ENCODE measurements around the gene QDPR.
"Not testable (repeated sequence)": the region's sequence is repeated elsewhere in the genome, so short reads cannot be mapped to it uniquely, and the experiment has no call there.

The QDPR gene

DNA sequence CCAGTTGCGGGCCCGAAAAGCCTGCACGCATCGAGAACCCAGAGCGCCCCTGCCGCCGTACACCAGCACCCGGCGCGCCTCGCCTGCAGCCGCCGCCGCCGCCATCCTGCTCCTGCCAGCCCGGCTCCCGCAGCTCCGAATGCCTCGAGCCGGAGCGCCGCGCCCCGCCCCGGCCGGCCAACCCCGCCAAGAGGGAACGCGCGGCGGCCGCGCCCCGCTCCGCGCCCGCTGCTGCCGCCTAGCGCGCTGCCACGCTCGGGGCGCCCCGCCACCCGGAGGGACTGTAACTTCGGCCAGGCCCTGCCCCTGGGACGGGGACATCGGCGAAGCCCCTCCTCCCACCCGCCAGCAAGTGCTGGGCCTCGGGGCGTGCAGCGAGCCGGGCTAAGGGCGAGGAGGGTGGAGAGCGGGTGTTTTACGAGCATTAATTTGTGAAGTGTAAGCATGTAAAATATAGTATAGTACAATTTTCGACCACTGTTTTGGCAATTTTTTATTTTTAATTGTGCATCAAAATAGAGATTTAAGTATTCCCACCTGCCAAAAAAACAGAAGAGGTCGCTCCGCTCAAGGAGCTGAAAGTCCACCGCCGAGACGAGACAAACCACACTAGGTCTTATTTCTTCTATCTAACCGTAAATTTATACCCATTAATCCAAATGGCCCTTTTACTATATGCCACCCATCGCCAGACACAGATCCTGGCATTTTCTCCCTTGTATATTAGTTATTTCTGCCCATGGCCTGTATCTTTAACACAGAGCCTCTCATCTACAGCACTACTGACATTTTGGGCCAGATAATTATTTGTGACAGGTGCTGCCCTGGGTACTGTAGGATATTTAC is at the start of gene QDPR:
Gene QDPR, minus strand, starts transcription at position 141 of the 846 bp plus-strand sequence. Its CDS starts 36 bp downstream, at position 105.
- DNase-seq: peak; percentile 60

DNA sequence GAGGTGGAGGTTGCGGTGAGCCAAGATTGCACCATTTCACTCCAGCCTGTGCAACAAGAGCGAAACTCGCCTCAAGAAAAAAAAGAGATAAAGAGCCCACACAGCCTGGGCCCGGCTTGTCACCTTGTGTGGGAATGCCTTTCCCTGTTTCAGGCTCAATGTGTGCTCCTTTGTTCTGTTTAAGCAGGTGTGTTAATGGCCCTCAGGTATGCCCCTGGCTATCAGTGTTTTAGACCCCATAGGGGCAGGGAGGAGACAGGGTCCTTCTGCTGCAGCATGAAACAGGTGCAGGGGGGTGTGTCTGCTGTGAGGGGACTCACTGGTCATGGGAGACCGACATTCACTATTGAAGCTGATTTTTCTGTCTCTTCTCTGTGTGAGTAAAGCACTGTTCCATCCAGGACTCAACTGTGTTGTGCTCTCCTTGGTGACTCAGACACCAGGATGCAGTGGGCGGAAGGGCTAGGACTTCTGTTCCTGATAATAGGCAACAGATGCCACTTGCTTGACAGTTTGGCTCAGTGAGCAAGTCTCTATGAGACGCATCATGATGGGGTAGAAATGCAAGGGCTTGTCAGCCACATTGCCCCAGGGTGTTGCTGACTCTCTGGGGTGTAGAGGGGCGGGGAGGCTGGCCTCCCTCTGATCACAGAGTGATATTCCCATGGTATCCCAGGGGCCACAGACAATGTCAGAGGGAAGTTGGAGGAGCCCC is 49.5 kb upstream of the QDPR start:
- DNase-seq: no peak

DNA sequence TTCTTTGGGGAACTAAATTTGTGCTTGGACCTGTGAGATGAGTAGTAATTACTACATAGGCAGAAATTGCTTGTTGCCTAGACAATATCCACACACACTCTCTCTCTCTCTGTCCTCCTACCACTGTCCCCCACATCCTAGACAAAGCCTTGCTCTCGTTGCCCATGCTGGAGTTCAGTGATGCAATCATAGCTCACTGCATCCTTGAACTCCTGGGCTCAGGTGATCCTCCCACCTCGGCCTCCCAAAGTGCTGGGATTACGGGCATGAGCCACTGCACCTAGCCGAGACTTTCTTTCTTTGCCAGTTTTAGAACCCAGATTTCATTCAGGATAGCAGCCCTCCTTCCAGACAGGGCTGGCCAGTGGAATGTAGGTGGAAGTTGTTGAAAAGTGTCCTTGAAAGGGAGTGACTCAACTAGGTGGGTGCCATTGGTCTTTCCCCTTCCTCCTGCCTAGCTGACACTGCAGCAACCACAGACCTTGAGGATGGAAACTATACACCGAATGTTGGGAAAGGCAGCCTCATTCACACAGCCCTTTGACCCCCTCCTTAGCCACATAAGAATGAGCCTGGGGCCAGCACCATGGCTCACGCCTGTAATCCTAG is 48.3 kb upstream of the QDPR start:
- DNase-seq: no peak

DNA sequence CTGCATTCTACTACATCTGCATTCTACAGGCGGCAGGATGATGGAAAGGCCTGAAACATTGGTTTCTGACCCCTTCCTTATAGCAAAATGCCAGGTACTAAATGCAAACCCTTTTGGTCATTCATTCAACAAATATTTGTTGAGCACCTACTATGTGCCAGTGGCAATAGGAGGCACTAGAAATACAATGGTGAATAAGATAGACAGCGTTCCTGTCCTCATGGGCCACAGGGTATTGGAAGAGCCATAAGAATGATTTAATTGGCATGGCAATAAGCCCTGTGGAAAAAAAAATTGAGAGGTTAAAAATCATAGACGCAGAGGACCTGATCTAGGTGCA is 47.8 kb upstream of the QDPR start:
- no peak for DNase-seq

DNA sequence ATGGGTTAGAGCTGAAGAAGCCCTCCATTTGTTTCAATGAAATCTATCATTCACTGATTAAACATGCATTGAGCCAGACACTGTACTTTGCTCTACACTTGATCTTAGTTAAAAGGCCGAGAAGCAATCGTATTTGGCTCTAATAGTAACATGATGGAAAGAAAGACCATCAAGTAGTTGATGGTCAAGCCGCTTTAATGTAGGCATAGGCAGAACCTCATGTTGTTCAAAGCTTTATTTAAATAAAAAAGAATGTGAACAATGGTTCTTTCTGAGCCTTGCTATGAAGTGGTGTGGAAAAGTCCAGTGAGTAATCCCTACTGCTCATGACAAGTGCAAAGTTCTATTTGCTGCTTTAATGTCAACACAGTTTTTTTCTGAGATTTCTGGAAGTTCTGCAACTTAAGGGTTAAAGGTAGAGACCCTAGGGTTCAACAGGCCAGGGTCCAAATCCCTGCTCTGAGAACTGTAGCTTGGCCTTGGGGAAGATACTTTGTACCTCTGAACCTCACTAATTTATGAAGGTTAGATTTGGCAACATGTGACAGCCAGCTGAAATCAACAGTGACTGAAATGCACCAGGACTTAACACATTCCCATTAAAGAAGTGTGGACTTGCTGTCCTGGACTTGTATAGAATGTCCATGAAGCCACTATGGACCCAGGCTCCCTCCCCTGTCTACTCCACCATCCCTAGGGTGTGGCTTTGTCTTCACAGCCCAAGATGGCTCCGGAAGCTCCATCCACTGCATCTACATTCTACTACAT is 47.2 kb upstream of the QDPR start:
- DNase-seq: no peak

DNA sequence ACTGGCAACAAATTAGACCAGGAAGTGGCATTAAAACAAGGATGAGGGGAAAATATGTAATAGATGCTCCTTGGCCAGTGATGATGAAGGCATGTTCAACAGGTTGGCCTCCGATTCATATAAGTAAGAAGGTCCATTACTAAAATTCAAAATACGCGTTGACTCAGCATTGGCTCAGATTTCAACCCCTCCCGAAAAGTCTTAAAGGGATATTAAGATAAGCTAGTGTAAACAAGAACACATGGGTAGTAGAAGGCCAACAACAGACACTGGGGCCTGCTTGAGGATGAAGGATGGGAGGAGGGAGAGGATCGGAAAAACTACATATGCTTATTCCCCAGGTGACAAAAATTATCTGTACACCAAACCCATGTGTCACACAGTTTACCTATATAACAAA is 46.0 kb upstream of the QDPR start:
- no peak for DNase-seq

DNA sequence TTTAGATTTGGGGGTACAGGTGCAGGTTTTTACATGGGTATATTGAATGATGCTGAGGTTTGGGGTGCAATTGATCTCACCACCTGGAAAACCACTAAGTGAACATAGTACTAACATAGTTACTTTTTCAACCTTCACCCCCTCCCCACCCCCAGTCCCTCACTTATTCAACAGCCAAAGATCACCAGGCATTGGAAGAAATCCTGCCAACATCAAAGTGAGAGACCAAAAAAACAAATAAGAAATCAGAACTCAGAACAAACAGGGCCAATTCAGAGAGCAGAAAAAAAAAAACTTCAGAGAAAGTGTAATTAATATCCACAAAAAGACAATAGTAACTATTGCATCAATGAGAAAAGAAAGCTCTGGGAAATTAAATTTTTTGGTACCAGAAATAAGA is 44.6 kb upstream of the QDPR start:
- DNase-seq: no peak

DNA sequence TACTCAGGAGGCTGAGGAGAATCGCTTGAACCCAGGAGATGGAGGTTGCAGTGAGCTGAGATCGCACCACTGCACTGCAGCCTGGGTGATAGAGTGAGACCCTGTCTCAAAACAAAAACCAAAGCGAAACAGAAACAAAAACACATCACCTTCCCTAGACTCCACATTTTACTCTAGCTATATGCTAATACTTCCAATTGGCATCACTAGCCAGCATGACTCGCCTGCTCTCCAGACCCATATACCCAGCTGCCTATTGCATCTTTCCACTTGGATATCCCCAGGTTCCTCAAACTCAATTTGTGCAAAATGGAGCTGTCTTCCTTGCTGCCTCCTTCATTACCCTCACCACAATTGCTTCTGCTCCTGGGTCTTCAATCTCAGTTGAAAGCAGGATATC is 42.7 kb upstream of the QDPR start:
- no peak for DNase-seq

DNA sequence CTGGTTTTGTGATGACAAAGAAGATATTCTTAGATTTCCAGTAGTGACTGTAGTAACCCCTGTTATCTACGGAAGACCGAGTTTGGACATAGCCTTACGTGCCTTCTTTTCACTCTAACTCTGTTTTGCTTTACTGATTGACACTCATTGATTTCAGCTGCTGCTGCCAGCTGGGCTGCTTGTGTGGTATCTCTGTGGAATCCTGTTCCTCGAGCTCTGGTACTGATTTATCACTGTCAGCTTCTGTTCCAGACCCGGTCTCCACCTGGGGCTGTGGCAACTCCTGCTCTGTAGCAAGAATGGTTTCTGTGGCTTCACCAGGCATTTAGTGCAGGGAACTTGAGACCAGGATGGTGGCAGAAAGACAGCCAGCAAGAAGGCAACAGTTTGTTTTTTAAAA is 40.5 kb upstream of the QDPR start:
- no peak for DNase-seq

DNA sequence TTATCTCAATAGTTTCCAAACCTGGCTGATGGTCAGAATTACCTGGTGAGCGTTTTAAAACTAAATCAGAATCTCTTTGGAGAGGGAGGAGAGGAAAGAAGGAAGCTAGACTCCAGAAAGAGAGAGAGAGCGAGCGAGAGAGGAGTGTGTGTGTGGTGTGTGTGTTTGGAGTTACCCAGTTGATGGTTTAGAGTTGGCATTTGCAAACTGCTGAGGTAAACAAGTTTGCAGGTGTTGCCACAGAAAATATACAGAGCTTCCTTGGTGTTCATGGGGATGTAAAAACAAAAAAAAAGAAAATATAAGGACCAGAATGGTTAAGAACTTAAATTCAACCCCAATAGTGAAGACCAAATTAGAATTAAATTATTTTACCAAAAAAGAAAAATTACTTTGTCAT is 38.7 kb upstream of the QDPR start:
- DNase-seq: no peak

DNA sequence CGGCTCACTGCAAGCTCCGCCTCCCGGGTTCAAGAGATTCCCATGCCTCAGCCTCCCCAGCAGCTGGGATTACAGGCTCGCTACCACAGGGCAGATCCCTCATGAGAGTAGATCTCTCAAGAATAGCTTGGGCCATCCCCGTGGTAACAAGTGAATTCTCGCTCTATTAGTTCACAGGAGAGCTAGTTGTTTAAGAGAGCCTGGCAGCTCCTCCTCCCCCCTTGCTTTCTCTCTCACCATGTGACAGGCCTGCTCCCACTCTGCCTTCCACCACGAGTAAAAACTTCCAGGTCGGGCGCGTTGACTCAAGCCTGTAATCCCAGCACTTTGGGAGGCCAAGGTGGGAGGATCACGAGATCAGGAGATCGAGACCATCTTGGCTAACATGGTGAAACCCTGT is 34.8 kb upstream of the QDPR start:
- no peak for DNase-seq

DNA sequence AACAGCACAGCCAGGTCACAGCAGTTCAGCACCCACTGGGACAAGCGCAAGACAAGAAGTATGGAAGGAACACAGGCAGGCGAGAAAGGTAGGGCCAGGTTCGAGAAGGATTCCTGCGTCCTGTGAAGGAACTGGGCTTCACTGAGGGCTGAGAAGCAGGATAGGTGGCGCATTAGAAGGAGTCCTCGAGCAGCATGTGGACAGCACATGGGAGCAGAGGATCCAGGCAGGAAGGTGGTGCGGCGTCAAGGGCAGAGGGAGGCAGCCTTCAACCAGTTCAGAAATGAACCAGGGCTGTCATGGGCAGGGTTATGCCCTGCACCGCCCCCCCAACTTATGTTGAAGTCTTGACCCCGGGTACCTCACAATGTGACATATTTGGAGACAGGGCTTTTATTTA is 34.3 kb upstream of the QDPR start:
- DNase-seq: no peak

DNA sequence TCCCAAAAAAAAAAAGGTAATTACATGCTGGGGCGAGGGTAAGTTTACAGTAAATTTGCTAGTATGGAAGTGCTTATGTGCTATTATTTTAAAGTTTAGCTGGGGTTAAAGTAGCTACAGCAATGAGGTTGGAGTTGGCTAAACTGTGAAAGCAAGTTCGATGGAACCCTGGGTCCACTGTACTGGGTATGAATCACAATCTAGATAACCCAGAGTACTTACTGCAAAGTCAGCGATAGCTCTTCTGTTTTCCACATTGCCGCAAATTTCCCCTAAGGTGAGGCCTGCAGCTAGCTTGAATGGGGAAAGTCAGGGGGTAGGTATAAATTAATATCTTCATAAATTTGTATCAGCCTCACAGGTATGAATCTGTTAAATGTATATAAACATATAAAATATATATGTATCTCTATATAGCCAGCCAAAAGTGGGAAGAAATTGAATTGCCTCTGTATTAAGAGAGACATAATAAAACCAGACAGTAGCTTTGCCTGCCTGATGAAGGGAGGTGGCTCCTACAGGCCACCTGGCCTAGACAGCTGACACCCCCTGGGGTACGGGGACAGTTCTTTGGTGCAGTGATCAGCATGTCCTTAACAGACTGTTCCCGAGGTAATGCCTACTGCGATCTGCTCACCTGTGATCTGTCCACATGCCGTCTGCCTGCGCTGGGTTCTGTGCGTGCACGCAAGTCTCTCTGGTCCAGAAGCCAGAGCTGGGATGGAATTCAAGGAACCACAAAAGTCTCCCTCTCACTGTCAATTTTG is 33.7 kb upstream of the QDPR start:
- no peak for DNase-seq

DNA sequence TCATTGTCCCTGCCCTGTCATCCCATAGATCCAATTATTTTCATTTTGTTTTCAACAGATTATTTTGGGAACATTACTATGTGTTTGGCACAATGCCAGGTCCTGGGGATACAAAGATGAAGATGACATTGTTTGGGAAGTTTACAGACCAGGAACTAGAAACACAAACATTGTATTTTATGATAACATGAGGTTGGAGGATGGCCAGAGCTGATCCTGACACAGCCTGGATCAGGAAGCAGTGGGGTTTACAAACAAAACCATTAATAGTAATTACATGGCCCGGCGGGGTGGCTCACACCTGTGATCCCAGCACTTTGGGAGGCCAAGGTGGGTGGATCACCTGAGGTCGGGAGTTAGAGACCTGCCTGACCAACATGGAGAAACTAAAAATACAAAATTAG is 32.9 kb upstream of the QDPR start:
- DNase-seq: no peak

DNA sequence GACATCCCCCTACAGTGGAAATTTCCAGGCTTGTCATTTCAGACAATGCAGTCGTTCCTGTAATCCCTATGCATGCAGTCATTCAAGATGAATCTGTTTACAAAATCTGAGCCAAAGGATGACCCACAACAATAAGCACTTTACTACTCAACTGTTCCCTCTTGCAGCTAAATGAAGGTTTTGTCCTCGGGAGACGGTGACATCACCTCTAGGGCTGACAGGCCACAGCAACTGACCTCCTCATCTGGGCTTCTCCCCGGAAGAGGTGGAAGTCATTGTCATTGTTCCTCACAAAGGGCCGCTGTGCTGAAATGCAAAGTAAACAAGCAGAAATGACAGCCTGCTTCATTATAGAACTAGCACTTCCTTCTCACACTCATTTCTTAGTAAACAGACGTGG is 32.3 kb upstream of the QDPR start:
- no peak for DNase-seq

DNA sequence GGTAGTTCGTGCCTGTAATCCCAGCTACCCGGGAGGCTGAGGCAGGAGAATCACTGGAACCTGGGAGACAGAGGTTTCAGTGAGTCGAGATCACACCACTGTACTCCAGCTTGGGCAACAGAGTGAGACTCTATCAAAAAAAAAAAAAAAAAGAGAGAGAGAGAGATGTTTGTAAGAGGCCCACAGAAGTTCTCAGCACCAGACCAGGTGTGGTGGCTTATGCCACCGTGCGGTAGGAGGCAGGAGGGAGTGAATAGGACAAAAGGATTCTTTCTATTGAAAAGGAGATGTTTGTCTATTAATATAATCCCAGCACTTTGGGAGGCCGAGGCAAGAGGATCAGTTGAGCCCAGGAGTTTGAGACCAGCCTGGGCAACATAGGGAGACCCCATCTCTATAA is 25.2 kb upstream of the QDPR start:
- DNase-seq: not testable (repeated sequence)

DNA sequence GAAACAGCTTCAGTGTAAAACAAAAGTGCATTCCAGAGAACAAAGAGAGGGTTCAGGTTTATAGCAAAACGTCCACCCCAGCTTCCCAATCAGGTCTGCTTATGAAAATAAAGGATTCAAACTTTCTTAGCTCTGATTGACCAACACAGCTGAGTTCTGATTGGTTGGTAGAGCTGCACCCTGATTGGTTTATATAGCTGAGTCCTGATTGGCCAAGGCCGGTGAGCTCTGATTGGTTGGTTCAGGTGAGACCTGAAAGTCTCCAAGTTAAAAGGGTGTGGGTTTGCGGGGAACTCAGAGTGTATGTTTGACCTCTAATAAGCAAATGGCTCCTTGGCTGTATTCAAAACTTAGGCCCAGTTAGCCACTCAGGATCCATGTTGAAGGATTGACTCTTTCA is 24.0 kb upstream of the QDPR start:
- no peak for DNase-seq

DNA sequence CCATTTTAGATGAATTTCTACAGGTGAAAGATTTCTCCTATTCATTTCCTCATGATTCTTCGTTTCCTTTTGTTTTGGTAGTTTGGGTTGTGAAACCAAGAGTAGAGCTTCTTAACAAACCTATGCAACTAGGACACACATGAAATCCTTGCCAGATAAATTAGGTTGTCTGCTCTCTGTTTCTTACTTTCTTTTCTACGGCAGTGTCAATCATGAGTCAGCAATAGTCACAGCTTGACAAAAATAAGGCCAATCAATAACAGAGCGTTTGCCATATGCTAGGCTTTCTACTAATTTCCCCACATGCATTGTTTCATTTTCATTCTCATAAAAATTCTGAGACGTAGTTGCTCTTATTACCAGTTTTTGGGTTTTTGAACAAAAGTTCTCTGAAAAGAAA is 23.4 kb upstream of the QDPR start:
- no peak for DNase-seq

DNA sequence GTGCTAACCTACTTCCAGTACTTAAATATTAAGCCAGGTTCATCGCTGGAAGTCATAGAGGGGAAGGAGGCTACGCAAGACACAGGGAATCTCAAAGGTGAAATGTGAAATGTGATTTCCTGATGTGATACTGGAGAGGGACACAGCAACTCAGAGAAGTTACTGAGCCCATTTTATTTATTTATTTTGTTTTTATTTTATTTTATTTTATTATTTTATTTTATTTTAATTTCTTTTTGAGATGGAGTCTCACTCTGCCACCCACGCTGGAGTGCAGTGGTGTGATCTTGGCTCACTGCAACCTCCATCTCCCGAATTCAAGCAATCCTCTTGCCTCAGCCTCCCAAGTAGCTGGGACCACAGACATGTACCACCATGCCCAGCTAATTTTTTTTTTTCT is 22.8 kb upstream of the QDPR start:
- DNase-seq: no peak

DNA sequence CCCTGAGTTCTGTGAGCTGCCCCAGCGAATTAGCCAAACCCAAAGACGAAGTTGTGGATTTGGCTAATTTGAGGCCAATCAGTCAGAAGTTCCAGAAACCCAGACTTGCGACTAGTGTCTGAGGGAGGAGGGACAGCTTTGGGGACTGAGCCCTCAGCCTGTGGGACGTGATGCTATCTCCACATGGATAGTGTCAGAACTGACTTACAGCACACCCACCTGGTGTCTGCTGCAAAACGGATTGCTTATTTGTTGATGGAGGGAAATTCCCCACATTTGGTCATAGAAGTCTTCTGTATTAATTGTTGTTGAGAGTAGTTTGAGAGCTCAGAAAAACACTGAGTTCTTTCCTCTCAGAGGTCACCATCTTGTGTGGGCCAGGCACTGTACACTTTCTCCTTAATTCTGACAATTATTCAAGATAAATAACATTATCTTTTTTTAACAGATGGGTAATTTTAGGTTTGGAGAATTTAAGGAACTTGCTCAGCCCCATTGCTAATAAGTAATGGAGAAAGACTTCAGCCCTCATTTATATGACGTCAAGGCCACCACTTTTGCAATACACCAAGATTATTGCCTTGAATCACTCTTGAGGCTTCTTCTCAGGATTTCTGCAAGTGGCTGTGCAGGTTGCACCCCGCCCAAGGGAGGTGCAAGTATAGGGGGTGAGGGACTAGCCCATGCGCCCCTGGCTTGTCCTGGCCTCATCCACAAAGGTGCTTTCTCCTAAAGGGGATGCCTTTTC is 19.8 kb upstream of the QDPR start:
- DNase-seq: no peak

DNA sequence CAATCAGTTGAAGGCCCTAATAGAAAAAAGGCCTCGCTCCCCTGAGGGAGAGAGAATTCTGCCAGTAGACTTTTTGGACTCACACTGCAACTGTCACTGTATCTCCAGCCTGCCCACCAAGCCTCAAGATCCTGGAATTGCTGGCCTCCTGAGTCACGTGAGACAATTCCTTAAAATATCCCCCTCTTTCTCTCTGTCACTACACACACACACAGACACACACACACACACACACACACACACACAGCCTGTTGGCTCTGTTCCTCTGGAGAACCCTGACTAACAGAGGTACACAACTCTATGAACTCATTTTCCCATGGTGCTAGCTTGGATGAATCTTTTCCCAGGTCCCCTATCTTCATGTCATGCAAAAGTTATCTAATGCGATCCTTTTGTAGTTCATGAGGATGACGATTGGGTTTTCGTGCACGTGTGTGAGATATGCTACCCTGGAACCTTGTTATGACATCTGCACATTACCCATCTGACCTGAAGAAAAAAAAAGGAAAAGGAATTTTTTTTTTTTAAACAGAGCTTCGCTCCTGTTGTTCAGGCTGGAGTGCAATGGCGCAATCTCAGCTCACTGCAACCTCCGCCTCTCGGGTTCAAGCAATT is 16.8 kb upstream of the QDPR start:
- DNase-seq: no peak

Data from activated CD4-positive, alpha-beta T cell treated with anti-CD3 and anti-CD28 coated beads for 1 hour (primary cell).